Measurements from ENCODE around the gene NRDC.

NRDC gene

GRCh38 chr1:51878616-51879336 lies at the start of gene NRDC (continued):
- TF ChIP-seq REPIN1 (tag by site-specific recombination; IDR thresholded peaks at IDR 0.05; ENCODE audit: low read depth) = peak; percentile 44; the same call in 1 of the 2 replicates
- TF ChIP-seq ZNF670 (tag by site-specific recombination; IDR thresholded peaks at IDR 0.05; ENCODE audit: low read depth) = no peak
- TF ChIP-seq ZNF394 (tag by site-specific recombination; IDR thresholded peaks at IDR 0.05; ENCODE audit: borderline replicate concordance) = peak; percentile 76; the same call in 1 of the 2 replicates
- TF ChIP-seq ZNF571 (tag by site-specific recombination; IDR thresholded peaks at IDR 0.05) = no peak
- peak; percentile 98 for TF ChIP-seq ZNF518A (tag by site-specific recombination; conservative IDR thresholded peaks at IDR 0.05; ENCODE audit: low read depth)
- no peak for TF ChIP-seq OVOL3 (tag by site-specific recombination; IDR thresholded peaks at IDR 0.05)
- no peak for TF ChIP-seq ZNF148 (tag by site-specific recombination; IDR thresholded peaks at IDR 0.05; ENCODE audit: borderline replicate concordance)
- no peak for TF ChIP-seq ZNF837 (tag by site-specific recombination; IDR thresholded peaks at IDR 0.05)
- no peak for TF ChIP-seq ZNF37A (tag by site-specific recombination; IDR thresholded peaks at IDR 0.05)
- TF ChIP-seq ZBTB17 (tag by site-specific recombination; IDR thresholded peaks at IDR 0.05) = peak; percentile 87
- no peak for TF ChIP-seq ZNF354C (tag by site-specific recombination; IDR thresholded peaks at IDR 0.05; ENCODE audit: borderline replicate concordance, low read depth)
- TF ChIP-seq KLF1 (tag by site-specific recombination; IDR thresholded peaks at IDR 0.05) = 0 out of 2 replicates have a peak, but pooled peaks have one; percentile 37
- no peak for TF ChIP-seq ZNF530 (tag by site-specific recombination; IDR thresholded peaks at IDR 0.05; ENCODE audit: low read depth)
- no peak for TF ChIP-seq ZNF555 (tag by site-specific recombination; conservative IDR thresholded peaks at IDR 0.05)
- TF ChIP-seq ZNF660 (tag by site-specific recombination; IDR thresholded peaks at IDR 0.05) = peak; percentile 88
- no peak for TF ChIP-seq ZBTB7A (tag by site-specific recombination; IDR thresholded peaks at IDR 0.05; ENCODE audit: low read depth)
- TF ChIP-seq ZNF155 (tag by site-specific recombination; IDR thresholded peaks at IDR 0.05) = no peak
- peak; percentile 22; the same call in 1 of the 2 replicates for TF ChIP-seq PRDM4 (tag by site-specific recombination; IDR thresholded peaks at IDR 0.05)
- no peak for TF ChIP-seq ZNF621 (tag by site-specific recombination; IDR thresholded peaks at IDR 0.05)
- peak; percentile 34; the same call in 1 of the 2 replicates for TF ChIP-seq KLF7 (tag by site-specific recombination; IDR thresholded peaks at IDR 0.05; ENCODE audit: borderline replicate concordance)
- TF ChIP-seq ZNF664 (tag by site-specific recombination; IDR thresholded peaks at IDR 0.05) = peak; percentile 48; the same call in 1 of the 2 replicates
- peak; percentile 96 for TF ChIP-seq ZBTB21 (tag by site-specific recombination; IDR thresholded peaks at IDR 0.05)
- peak; percentile 99 for TF ChIP-seq SP2 (tag by site-specific recombination; IDR thresholded peaks at IDR 0.05)
- no peak for TF ChIP-seq ZNF274 (IDR thresholded peaks at IDR 0.05; ENCODE audit: low read length)
- TF ChIP-seq ZNF274 (tag by site-specific recombination; IDR thresholded peaks at IDR 0.05; ENCODE audit: borderline replicate concordance) = no peak
- no peak for TF ChIP-seq ZNF596 (tag by site-specific recombination; IDR thresholded peaks at IDR 0.05)
- no peak for TF ChIP-seq ZNF707 (tag by site-specific recombination; IDR thresholded peaks at IDR 0.05)
- peak; percentile 81 for TF ChIP-seq GLIS1 (tag by site-specific recombination; IDR thresholded peaks at IDR 0.05)
- TF ChIP-seq ZNF114 (tag by site-specific recombination; IDR thresholded peaks at IDR 0.05) = no peak
- no peak for TF ChIP-seq ZNF792 (tag by site-specific recombination; IDR thresholded peaks at IDR 0.05)
